ENCODE results near the gene TRIM41. TPM values are rescaled to one million over a fixed set of nuclear protein-coding genes. Genes with fewer than 3 reads are reported as not detected.
A peak's percentile ranks its signal among the peaks of the same experiment; 100 is the strongest.
"Not testable (repeated sequence)": the region's sequence is repeated elsewhere in the genome, so short reads cannot be mapped to it uniquely, and the experiment has no call there.

The TRIM41 gene
- total RNA-seq, 1 experiment from 2014 or later = 17.9 TPM

- DNase-seq (ENCODE audit: low read depth) = peak; percentile 91
- in situ Hi-C loops (cut with HindIII; ENCODE audit: low pct_unique_long_range_greater_than_20kb, low sequenced_read_pairs) = no loop called here
Observed at GRCh38 chr5:181260720-181261319, 37.7 kb downstream of the TRIM41 start, which contains the start of gene TRIM52. TSS of gene TRIM52 (minus strand) at chr5:181261143. CDS start at chr5:181260813, 330 bp downstream.

DNA sequence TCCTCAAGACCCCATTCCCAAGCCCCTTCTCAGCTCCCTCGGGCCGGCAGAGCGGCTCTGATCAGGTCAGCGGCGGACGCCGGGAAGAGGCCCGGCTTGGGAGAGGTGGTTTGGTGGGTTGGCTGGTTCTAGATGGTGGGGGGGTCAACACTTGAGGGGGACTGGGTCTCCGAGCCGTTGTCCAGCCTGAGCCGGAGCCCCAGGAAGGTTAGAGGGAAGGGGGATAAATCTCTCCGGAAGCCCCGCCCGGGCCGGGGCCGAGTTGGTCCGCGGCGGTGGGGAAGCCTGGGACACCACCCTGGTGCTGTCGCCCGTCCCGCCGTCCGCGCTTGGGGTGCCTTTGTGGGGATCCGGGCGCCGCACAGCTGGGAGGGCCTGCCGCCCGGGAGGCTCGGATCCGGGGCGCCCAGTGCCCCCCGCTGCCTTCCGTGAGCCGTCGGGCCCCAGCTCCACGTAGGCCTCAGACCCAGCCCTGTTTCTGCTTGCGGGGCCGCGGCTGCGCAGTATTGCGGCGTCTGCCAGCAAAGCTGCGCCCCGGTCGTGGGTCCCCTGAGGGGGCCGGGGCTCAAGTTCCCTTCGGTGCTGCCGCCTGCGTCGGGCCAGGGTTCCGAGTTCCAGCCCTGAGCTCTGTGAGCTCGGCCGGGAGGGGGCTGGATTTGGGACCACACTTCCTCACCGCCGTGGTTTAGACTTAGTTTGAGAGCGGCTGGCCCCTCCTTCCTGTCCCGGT, 38.4 kb downstream of the TRIM41 start:
- DNase-seq (ENCODE audit: low read depth) = no peak

DNA sequence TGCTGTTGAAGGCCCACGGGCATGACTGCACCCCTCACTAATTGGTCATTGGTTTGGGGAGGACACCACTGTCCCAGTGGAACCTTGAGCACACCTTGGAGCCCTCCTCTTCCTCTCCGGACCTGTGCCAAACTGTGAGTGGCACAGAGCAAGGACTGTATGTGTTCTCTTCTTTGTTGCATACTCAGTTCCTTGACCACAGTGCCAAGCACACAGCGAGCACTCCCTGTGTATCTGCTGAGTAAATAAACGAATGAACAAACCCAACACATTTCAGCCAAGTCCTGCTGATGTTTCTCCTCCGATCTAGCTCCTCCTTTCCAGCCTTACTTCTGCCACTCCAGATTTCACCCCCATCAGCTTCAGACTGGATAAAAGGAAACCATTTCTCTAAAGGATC, 40.6 kb downstream of the TRIM41 start:
- in situ Hi-C loops (cut with HindIII; ENCODE audit: low pct_unique_long_range_greater_than_20kb, low sequenced_read_pairs) = no loop called here

More for the DNA sequence above, 38.4 kb downstream of the TRIM41 start:
- in situ Hi-C loops (cut with HindIII; ENCODE audit: low pct_unique_long_range_greater_than_20kb, low sequenced_read_pairs) = no loop called here

GRCh38 chr5:181265092-181265671, 42.1 kb downstream of the TRIM41 start:
- no peak for DNase-seq (ENCODE audit: low read depth)
- in situ Hi-C loops (cut with HindIII; ENCODE audit: low pct_unique_long_range_greater_than_20kb, low sequenced_read_pairs) = no loop called here

More for the DNA sequence above, 40.6 kb downstream of the TRIM41 start:
- DNase-seq (ENCODE audit: low read depth) = no peak

- DNase-seq (ENCODE audit: low read depth) = peak; percentile 28
- in situ Hi-C loops (cut with HindIII; ENCODE audit: low pct_unique_long_range_greater_than_20kb, low sequenced_read_pairs) = not testable (repeated sequence)
Observed at GRCh38 chr5:181267291-181267904, 44.3 kb downstream of the TRIM41 start.

DNA sequence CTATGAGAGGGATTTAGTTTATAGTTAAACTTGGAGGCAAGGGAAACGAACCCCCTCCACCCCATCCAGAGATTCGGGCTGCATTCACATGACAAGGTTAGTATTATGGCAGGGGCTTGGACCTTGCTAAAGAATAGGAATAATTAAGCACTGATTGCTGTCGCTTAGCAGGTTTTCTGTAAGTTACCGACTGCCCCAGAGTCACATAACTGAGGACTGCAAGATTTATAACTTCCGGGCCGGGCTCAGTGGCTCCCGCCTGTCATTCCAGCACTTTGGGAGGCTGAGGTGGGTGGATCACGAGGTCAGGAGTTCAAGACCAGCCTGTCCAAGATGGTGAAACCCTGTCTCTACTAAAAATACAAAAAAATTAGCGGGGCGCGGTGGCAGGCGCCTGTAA, 44.8 kb downstream of the TRIM41 start:
- in situ Hi-C loops (cut with HindIII; ENCODE audit: low pct_unique_long_range_greater_than_20kb, low sequenced_read_pairs) = not testable (repeated sequence)

GRCh38 chr5:181271081-181271480, 48.0 kb downstream of the TRIM41 start:
- DNase-seq (ENCODE audit: low read depth) = no peak
- in situ Hi-C loops (cut with HindIII; ENCODE audit: low pct_unique_long_range_greater_than_20kb, low sequenced_read_pairs) = no loop called here

More for the DNA sequence above, 44.8 kb downstream of the TRIM41 start:
- not testable (repeated sequence) for DNase-seq (ENCODE audit: low read depth)

DNA sequence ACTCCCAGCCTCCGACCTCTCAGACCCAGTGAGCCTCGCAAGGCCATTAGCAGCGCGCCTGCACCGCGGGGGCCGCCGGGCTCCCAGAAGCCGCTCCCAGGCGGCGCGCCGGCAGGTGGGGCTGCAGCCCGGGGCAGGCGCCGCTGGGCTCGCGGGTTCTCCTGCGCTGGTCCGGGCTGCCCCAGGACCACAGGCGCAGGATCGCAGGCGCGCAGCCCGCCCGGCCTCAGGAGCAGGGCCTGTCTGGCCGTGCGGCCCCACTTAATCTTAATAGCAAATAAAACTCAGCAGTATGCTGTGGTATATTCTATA, 50.3 kb downstream of the TRIM41 start:
- in situ Hi-C loops (cut with HindIII; ENCODE audit: low pct_unique_long_range_greater_than_20kb, low sequenced_read_pairs); DNase-seq (ENCODE audit: low read depth): not testable (repeated sequence)

DNA sequence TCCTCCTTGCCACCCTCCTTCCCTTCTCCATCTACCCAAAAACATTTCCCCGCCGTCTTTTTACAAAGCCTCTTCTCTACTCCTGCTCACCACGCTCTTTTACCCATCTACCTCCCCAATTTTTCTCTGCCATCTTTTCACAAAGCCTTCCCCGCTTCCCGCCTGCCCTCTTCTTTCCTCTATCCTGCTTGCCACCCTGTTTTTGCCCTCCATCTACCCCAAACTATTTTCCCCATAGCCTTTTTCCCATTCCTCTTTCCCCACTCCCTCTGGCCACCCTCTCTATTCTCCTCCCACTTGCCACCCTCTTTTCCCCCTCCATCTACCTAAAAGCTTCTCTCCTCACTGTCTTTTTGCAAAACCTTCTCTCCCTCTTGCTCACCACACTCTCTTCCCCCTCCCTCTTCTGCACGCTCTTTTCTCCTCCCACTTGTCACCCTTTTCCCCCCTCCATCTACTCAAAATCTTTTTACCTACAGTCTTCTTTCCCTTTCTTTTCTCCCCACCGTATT, 57.2 kb downstream of the TRIM41 start:
- in situ Hi-C loops (cut with HindIII; ENCODE audit: low pct_unique_long_range_greater_than_20kb, low sequenced_read_pairs) = no loop called here
- DNase-seq (ENCODE audit: low read depth) = no peak

DNA sequence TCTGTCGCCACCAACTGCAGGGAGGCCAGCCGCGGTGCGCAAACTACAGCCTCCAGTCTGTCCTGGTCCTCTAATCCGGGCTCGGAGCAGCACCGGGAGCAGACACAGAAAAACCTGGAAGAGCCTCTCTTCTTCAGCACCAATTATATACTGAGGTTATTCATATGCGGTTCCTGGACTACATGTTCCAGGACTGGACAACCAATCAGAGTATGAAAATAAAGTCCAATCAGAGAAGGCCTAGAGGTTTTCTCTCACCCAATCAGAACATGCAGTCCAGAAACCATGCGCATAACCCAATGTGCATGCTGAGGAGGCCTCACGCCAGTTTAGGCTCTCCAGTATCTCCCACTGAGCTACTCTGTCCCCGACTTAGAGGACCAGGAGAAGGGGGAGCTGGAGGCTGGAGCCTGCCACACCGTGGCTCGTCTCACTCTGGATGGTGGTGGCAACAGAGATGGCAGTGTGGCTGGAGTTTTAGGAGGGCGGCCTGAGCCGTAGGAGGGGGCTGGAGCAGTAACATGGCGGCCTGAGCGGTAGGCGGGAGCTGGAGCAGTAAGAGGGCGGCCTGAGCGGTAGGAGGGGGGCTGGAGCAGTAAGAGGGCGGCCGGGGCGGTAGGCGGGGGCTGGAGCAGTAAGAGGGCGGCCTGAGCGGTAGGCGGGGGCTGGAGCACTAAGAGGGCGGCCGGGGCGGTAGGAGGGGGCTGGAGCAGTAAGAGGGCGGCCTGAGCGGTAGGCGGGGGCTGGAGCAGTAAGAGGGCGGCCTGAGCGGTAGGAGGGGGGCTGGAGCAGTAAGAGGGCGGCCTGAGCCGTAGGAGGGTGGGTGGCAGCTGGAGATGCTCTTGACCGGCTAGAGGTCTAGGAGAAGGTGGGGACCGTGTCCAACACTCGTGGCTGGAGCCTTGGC, 58.2 kb downstream of the TRIM41 start:
- in situ Hi-C loops (cut with HindIII; ENCODE audit: low pct_unique_long_range_greater_than_20kb, low sequenced_read_pairs) = no loop called here
- no peak for DNase-seq (ENCODE audit: low read depth)

GRCh38 chr5:181281984-181282316, 58.9 kb downstream of the TRIM41 start:
- in situ Hi-C loops (cut with HindIII; ENCODE audit: low pct_unique_long_range_greater_than_20kb, low sequenced_read_pairs) = no loop called here
- DNase-seq (ENCODE audit: low read depth) = no peak

DNA sequence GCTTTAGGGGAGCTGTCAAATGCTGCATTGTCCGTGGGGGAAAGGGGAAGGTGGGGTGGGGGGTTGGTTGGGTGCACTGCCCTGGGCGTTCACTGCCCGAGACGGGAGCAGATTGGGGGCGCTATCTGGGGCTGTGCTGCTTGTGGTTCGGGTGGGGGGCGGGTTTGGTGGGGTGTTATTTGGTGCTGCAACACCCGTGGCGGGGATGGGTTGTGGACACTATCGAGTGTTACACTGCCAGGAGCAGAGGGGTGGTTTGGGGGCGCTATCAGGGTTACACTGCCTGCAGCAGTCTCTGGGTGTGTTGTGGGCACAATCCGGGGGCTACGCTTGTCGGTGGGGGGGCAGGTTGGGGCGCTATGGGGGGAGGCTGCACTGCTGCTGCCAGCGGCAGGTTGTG, 59.3 kb downstream of the TRIM41 start:
- in situ Hi-C loops (cut with HindIII; ENCODE audit: low pct_unique_long_range_greater_than_20kb, low sequenced_read_pairs); DNase-seq (ENCODE audit: low read depth): not testable (repeated sequence)

DNA sequence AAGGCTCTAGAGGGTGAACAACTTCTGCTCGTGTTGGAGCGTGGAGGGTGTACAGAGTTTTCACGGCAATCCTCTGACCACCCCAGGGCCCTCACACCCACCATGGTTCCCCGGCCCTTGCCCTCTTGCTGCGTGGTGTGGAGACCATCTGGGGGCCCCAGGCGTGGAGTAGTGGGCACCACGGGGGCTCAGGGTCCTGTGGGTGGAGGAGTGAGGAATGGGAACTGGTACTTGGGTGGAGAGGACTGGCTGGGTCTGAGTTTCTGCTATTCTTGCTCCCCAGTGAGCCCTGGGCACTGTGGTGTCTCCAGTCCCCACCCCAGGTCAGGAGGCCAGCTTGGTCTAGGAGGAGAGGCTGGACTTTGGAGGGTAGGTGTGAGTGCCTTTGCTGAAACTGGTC, 59.8 kb downstream of the TRIM41 start:
- in situ Hi-C loops (cut with HindIII; ENCODE audit: low pct_unique_long_range_greater_than_20kb, low sequenced_read_pairs) = no loop called here
- no peak for DNase-seq (ENCODE audit: low read depth)

- DNase-seq (ENCODE audit: low read depth) = no peak
- in situ Hi-C loops (cut with HindIII; ENCODE audit: low pct_unique_long_range_greater_than_20kb, low sequenced_read_pairs) = no loop called here
Observed at GRCh38 chr5:181283347-181283746, 60.3 kb downstream of the TRIM41 start.

GRCh38 chr5:181283841-181284755, 61.0 kb downstream of the TRIM41 start:
- DNase-seq (ENCODE audit: low read depth); in situ Hi-C loops (cut with HindIII; ENCODE audit: low pct_unique_long_range_greater_than_20kb, low sequenced_read_pairs): not testable (repeated sequence)
